OCI-LY7 (cell line): ENCODE data around the gene KCNAB2. TPM values are rescaled to one million over a fixed set of nuclear protein-coding genes. Genes with fewer than 3 reads are reported as not detected.

Experiments used
- BruUV-seq: library from RNA; stranded (reverse); fragments of 400-500 nt; replicated peaks from 2 replicates; lab custom pipeline; 2021; lab: Mats Ljungman, UMichigan
- CTCF ChIA-PET: fragments of 300-600 bp; sonication (Branson Sonifier 250); formaldehyde crosslinking; loops from one replicate; lab custom pipeline; 2022; ENCODE audit warnings: antibody characterized with exemption; ENCODE audit not compliant: unreplicated experiment; lab: Charles Lee
- POLR2A ChIA-PET: fragments of 300-600 bp; sonication (Branson Sonifier 250); formaldehyde crosslinking; loops from one replicate; lab custom pipeline; 2022; ENCODE audit warnings: antibody characterized with exemption; lab: Charles Lee
- DNase-seq: peaks from one replicate; pipeline ENCODE4 v3.0.0-alpha.2; 2015; ENCODE audit warnings: low spot score
- H2AFZ ChIP-seq: fragments of 200-600 bp; sonication (generic), shearing (Covaris generic); 2 replicates; pipeline ENCODE4 v1.6.1; 2014; ENCODE audit warnings: mild to moderate bottlenecking, antibody characterized with exemption, low read length, moderate library complexity
- H3K27ac ChIP-seq: fragments of 200-600 bp; sonication (generic); 2 replicates; pipeline ENCODE4 v1.5.1; 2014; ENCODE audit warnings: mixed run types, low read depth, mild to moderate bottlenecking, moderate library complexity, low read length, inconsistent platforms; ENCODE audit not compliant: poor library complexity, severe bottlenecking
- H3K36me3 ChIP-seq: fragments of 200-600 bp; sonication (generic); 2 replicates; pipeline ENCODE4 v1.6.1; 2014; ENCODE audit warnings: mild to moderate bottlenecking, antibody characterized with exemption, low read length, moderate library complexity, mixed read lengths; ENCODE audit not compliant: insufficient read depth
- H3K4me1 ChIP-seq: fragments of 200-600 bp; sonication (generic); 2 replicates; pipeline ENCODE4 v1.5.1; 2014; ENCODE audit warnings: mild to moderate bottlenecking, low read length; ENCODE audit not compliant: insufficient read depth, poor library complexity, severe bottlenecking
- H3K4me2 ChIP-seq: fragments of 200-600 bp; sonication (generic); 2 replicates; pipeline ENCODE4 v1.6.1; 2014; ENCODE audit warnings: mild to moderate bottlenecking, low read length
- H3K4me3 ChIP-seq: fragments of 200-600 bp; sonication (generic); 2 replicates; pipeline ENCODE4 v1.5.1; 2014; ENCODE audit warnings: mild to moderate bottlenecking, low read depth, low read length; ENCODE audit not compliant: poor library complexity, severe bottlenecking
- H3K79me2 ChIP-seq: fragments of 200-600 bp; sonication (generic); 2 replicates; pipeline ENCODE4 v1.6.1; 2016; ENCODE audit warnings: low read depth, mild to moderate bottlenecking, low read length, moderate library complexity, mixed read lengths; ENCODE audit not compliant: insufficient read depth
- H3K9me2 ChIP-seq: fragments of 200-600 bp; sonication (generic); 2 replicates; pipeline ENCODE4 v1.6.1; 2016; ENCODE audit warnings: mild to moderate bottlenecking, low read length, mixed read lengths; ENCODE audit not compliant: insufficient read depth
- H3K9me3 ChIP-seq: fragments of 200-600 bp; sonication (generic); 2 replicates; pipeline ENCODE4 v1.6.1; 2014; ENCODE audit warnings: mild to moderate bottlenecking, mixed run types, low read length, mixed read lengths
- H4K20me1 ChIP-seq: fragments of 200-600 bp; sonication (generic); 2 replicates; pipeline ENCODE4 v1.6.1; 2014; ENCODE audit warnings: mild to moderate bottlenecking, antibody characterized with exemption, low read length, moderate library complexity, mixed read lengths; ENCODE audit not compliant: insufficient read depth
- CTCF ChIP-seq: fragments of 200-600 bp; sonication (generic); conservative IDR thresholded peaks from 2 replicates; pipeline ENCODE4 v1.5.1; 2014; ENCODE audit warnings: mild to moderate bottlenecking, antibody characterized with exemption, low read length, moderate library complexity, mixed read lengths
- EZH2phosphoT487 ChIP-seq: fragments of 200-600 bp; sonication (generic); IDR thresholded peaks from 2 replicates; pipeline ENCODE4 v1.6.1; 2018; ENCODE audit warnings: low read depth, borderline replicate concordance, mild to moderate bottlenecking, mixed run types, antibody characterized with exemption, low read length, moderate library complexity, mixed read lengths
- intact Hi-C: fragments of 100-400 bp; cut with micrococcal nuclease; formaldehyde crosslinking; loops from one replicate; pipeline ENCODE4 v1.10.0; 2022; ENCODE audit not compliant: unreplicated experiment
- total RNA-seq, 2 experiments: library from RNA; depleted of rRNA in 1 of 2; stranded (reverse); fragments of >200 nt in 1 of 2; shearing (Covaris generic) in 1 of 2; gene quantifications; 2 replicates each; pipeline ENCODE4 v1.2.3, GENCODE V29; 2014 to 2022

The KCNAB2 gene
- total RNA-seq, 2 experiments from 2014 or later, result 46.7 to 133 TPM

- Histone ChIP-seq H3K27ac (no peak overlapping the region), H4K20me1 (no peaks in the 10 kb centered on the region; the same call in 1 of the 2 replicates), H3K36me3 (peaks cover 34% of the 10 kb centered on the region), H3K4me2 (no peak overlapping the region), H3K4me1 (peaks cover 17% of the 10 kb centered on the region), H3K79me2 (peaks cover 28% of the 10 kb centered on the region), H3K9me3 (no peaks in the 10 kb centered on the region), H2AFZ (no peak overlapping the region), H3K9me2 (no peaks in the 10 kb centered on the region), H3K4me3 (no peak overlapping the region)
- CTCF ChIA-PET, result no interaction called here
- DNase-seq, result peak; percentile 12
- no peak for TF ChIP-seq EZH2phosphoT487
- peak; percentile 63 for TF ChIP-seq CTCF
- intact Hi-C loops, result no loop called here
- POLR2A ChIA-PET, result interaction anchor here (1.3 kb wide), 1 partner anchor 9 kb away, joined by 4 read pairs; no protein-coding TSS in a partner anchor
- BruUV-seq, result no TSS peak
Observed at GRCh38 chr1:6033986-6034749, 11.5 kb upstream of the KCNAB2 start.

- no TSS peak for BruUV-seq
- Histone ChIP-seq H3K9me2 (no peaks in the 10 kb centered on the region), H2AFZ (no peak overlapping the region), H3K4me2 (no peak overlapping the region), H3K79me2 (peaks cover 23% of the 10 kb centered on the region), H3K36me3 (peaks cover 29% of the 10 kb centered on the region), H4K20me1 (no peaks in the 10 kb centered on the region; the same call in 1 of the 2 replicates), H3K4me3 (no peak overlapping the region), H3K4me1 (peaks cover 17% of the 10 kb centered on the region), H3K9me3 (no peaks in the 10 kb centered on the region), H3K27ac (no peak overlapping the region)
- CTCF ChIA-PET, result no interaction called here
- intact Hi-C loops, result no loop called here
- DNase-seq, result no peak
- POLR2A ChIA-PET, result interaction anchor here (1.3 kb wide), 1 partner anchor 10 kb away, joined by 4 read pairs; no protein-coding TSS in a partner anchor
- TF ChIP-seq EZH2phosphoT487 (no peak), CTCF (0 out of 2 replicates have a peak, but pooled peaks have one; percentile 7)
Observed at GRCh38 chr1:6034750-6035096, 11.0 kb upstream of the KCNAB2 start.

GRCh38 chr1:6035303-6035702 lies 10.4 kb upstream of the KCNAB2 start:
- Histone ChIP-seq H3K27ac (no peak overlapping the region), H3K4me3 (no peak overlapping the region), H3K4me2 (no peak overlapping the region), H2AFZ (no peak overlapping the region), H3K4me1 (peaks cover 14% of the 10 kb centered on the region), H3K9me3 (no peaks in the 10 kb centered on the region), H4K20me1 (no peaks in the 10 kb centered on the region; the same call in 1 of the 2 replicates), H3K9me2 (no peaks in the 10 kb centered on the region), H3K79me2 (peaks cover 17% of the 10 kb centered on the region), H3K36me3 (peaks cover 23% of the 10 kb centered on the region; the same call in 1 of the 2 replicates)
- POLR2A ChIA-PET, result no interaction called here
- CTCF ChIA-PET, result interaction anchor here (0.5 kb wide), 1 partner anchor 13 kb away, joined by 3 read pairs; no protein-coding TSS in a partner anchor
- DNase-seq, result no peak
- TF ChIP-seq CTCF (no peak), EZH2phosphoT487 (no peak)
- intact Hi-C loops, result no loop called here
- no TSS peak for BruUV-seq
